PC-3 (cell line): ENCODE data around the gene OR2F2. TPM values are rescaled to one million over a fixed set of nuclear protein-coding genes. Genes with fewer than 3 reads are reported as not detected.

Source experiments
- ATAC-seq: fragments of 200-7000 bp; cut with Tn5 transposase; 2 replicates; pipeline ENCODE4 v1.9.1; 2020; ENCODE audit warnings: mild to moderate bottlenecking, moderate library complexity
- BruUV-seq: library from RNA; stranded (reverse); fragments of 400-500 nt; replicated peaks from 2 replicates; lab custom pipeline; 2021; lab: Mats Ljungman, UMichigan
- CTCF ChIA-PET: fragments of 300-600 bp; sonication (Branson Sonifier 250); formaldehyde crosslinking; loops from one replicate; lab custom pipeline; 2022; ENCODE audit warnings: antibody characterized with exemption; lab: Charles Lee
- POLR2A ChIA-PET: fragments of 300-600 bp; sonication (Branson Sonifier 250); formaldehyde crosslinking; loops from one replicate; lab custom pipeline; 2022; ENCODE audit warnings: antibody characterized with exemption; ENCODE audit not compliant: unreplicated experiment; lab: Charles Lee
- DNase-seq: peaks from one replicate; pipeline ENCODE4 v3.0.0-alpha.2; 2015
- H2AFZ ChIP-seq: fragments of 300-600 bp; sonication (generic); 2 replicates; pipeline ENCODE4 v1.6.0; 2016; ENCODE audit warnings: antibody characterized with exemption, low read length
- H3F3A ChIP-seq: fragments of 300-600 bp; sonication (generic); one replicate; pipeline ENCODE4 v1.6.0; 2017; ENCODE audit warnings: antibody characterized with exemption, low read length, control low read depth, mild to moderate bottlenecking; ENCODE audit not compliant: unreplicated experiment
- H3K27ac ChIP-seq: fragments of 300-600 bp; sonication (generic); 2 replicates; pipeline ENCODE4 v1.5.1; 2016; ENCODE audit warnings: mild to moderate bottlenecking, low read length
- H3K27me3 ChIP-seq: fragments of 300-600 bp; sonication (generic); 2 replicates; pipeline ENCODE4 v1.6.1; 2016; ENCODE audit warnings: low read length, mixed read lengths
- H3K36me3 ChIP-seq: fragments of 300-600 bp; sonication (generic); 2 replicates; pipeline ENCODE4 v1.6.1; 2016; ENCODE audit warnings: low read depth, mixed run types, low read length, mixed read lengths
- H3K4me1 ChIP-seq: fragments of 300-600 bp; sonication (generic); 2 replicates; pipeline ENCODE4 v1.5.1; 2016; ENCODE audit warnings: low read length; ENCODE audit not compliant: insufficient read depth
- H3K4me2 ChIP-seq: fragments of 300-600 bp; sonication (generic); 2 replicates; pipeline ENCODE4 v1.6.0; 2016; ENCODE audit warnings: low read length
- H3K4me3 ChIP-seq: fragments of 300-600 bp; sonication (generic); 2 replicates; pipeline ENCODE4 v1.5.1; 2016; ENCODE audit warnings: mild to moderate bottlenecking, low read length, mixed read lengths
- H3K79me2 ChIP-seq: fragments of 300-600 bp; sonication (generic); 2 replicates; pipeline ENCODE4 v1.6.1; 2017; ENCODE audit warnings: low read length, mixed read lengths
- H3K9ac ChIP-seq: fragments of 300-600 bp; sonication (generic); 2 replicates; pipeline ENCODE4 v1.6.0; 2016; ENCODE audit warnings: mild to moderate bottlenecking, low read length
- H3K9me2 ChIP-seq: fragments of 300-600 bp; sonication (generic); replicated peaks from 2 replicates; pipeline ENCODE4 v1.6.1; 2016; ENCODE audit warnings: mixed run types, low read length, mixed read lengths
- H3K9me3 ChIP-seq: fragments of 300-600 bp; sonication (generic); 2 replicates; pipeline ENCODE4 v1.6.1; 2016; ENCODE audit warnings: low read length, mixed read lengths
- H4K20me1 ChIP-seq: fragments of 300-600 bp; sonication (generic); 2 replicates; pipeline ENCODE4 v1.6.1; 2016; ENCODE audit warnings: low read length, mixed read lengths
- CTCF ChIP-seq: fragments of 300-600 bp; sonication (generic); conservative IDR thresholded peaks from 2 replicates; pipeline ENCODE4 v1.5.1; 2017; ENCODE audit warnings: antibody characterized with exemption, low read depth, mild to moderate bottlenecking, low read length
- EZH2 ChIP-seq: fragments of 300-600 bp; sonication (generic); IDR thresholded peaks from one replicate; pipeline ENCODE4 v1.6.1; 2017; ENCODE audit warnings: antibody characterized with exemption, mild to moderate bottlenecking, low read length; ENCODE audit not compliant: unreplicated experiment
- EZH2phosphoT487 ChIP-seq: fragments of 300-600 bp; sonication (generic); IDR thresholded peaks from 2 replicates; pipeline ENCODE4 v1.6.1; 2018; ENCODE audit warnings: mild to moderate bottlenecking, antibody characterized with exemption, low read length, borderline replicate concordance
- intact Hi-C: fragments of 100-400 bp; cut with micrococcal nuclease; formaldehyde crosslinking; loops from 2 replicates; pipeline ENCODE4 v1.9.0; 2023
- total RNA-seq: library from RNA; depleted of rRNA; stranded (reverse); fragments of >200 nt; gene quantifications from 2 replicates; pipeline ENCODE4 v1.2.3, GENCODE V29; 2014

Gene OR2F2
- total RNA-seq, 1 experiment from 2014 or later, result not detected

DNA sequence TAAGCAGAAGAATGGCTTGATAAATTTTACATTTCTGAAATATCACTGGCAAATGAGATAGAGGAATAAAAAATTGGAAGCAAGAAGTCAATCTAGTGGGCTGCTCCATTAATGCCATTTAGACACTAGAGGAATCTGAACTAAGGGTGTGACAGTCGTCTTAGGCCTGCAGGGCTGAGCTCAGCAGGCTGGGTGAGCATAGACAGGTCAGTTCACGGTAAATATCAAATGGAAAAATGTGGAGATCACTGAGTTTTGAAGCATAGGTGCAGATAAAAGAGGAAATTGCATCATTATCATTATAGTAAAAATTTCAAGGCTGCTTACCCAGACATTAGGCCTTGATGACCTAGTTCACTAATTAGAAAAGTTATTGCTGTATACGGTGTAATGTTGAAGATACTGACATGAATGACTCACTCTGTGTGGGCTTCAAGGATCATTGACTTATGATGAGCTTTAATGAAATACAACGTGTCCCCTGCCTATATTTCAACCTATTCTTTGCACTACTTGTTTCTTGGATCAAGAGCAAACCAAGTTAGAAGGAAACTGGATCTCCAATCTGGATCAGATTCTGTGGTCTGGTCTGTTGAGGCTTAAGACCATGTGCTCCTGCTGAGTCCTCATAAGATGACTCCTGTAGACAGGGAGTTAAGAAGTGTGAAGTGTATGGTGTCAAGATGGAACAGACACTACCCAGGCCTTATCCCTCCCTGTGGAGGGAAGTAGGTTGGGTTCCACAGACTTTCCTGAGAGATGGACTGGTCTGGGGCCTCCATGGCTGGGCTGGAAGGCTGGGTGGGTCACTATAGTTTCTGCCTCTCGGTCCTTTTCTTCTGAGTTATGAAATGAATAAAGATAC is 3.6 kb downstream of the OR2F2 start:
- ChIA-PET CTCF (no interaction called here), POLR2A (no interaction called here)
- no peak overlapping the region for H3K4me3 ChIP-seq
- DNase-seq (no peak), ATAC-seq (no peak)
- H2AFZ ChIP-seq, result no peak overlapping the region
- no peaks in the 10 kb centered on the region for H3K4me1 ChIP-seq
- BruUV-seq, result no TSS peak
- no peak overlapping the region for H3K27ac ChIP-seq
- no peaks in the 10 kb centered on the region for H3F3A ChIP-seq
- no peaks in the 10 kb centered on the region for H3K36me3 ChIP-seq
- H3K27me3 ChIP-seq, result no peaks in the 10 kb centered on the region
- no peak overlapping the region for H3K4me2 ChIP-seq
- H3K9ac ChIP-seq, result no peak overlapping the region
- H3K79me2 ChIP-seq, result no peaks in the 10 kb centered on the region
- no peaks in the 10 kb centered on the region for H3K9me2 ChIP-seq
- no peaks in the 10 kb centered on the region for H4K20me1 ChIP-seq
- H3K9me3 ChIP-seq, result no peaks in the 10 kb centered on the region
- intact Hi-C loops, result no loop called here
- TF ChIP-seq CTCF (no peak), EZH2 (no peak)

DNA sequence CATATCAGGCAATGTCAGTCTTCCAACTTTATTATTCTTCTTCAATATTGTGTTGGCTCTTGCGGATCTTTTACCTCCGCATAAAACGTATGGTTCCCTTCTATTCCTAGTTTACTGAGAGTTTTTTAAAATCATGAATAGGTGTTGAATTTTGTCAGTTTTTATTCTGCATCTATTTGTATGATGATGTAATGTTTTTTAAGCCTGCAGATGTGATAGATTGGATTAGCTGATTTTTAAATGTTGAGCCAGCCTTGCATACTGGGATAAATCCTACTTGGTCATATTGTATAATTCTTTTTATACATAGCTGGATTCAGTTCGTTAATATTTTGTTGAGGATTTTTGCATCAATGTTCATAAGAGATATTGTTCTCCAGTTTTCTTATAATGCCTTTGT is 10.4 kb downstream of the OR2F2 start:
- no TSS peak for BruUV-seq
- Histone ChIP-seq H2AFZ (no peak overlapping the region), H3F3A (no peaks in the 10 kb centered on the region), H3K9me3 (no peaks in the 10 kb centered on the region), H3K27me3 (no peaks in the 10 kb centered on the region), H3K4me2 (no peak overlapping the region), H3K4me3 (no peak overlapping the region), H3K36me3 (no peaks in the 10 kb centered on the region), H4K20me1 (no peaks in the 10 kb centered on the region), H3K79me2 (no peaks in the 10 kb centered on the region), H3K9me2 (no peaks in the 10 kb centered on the region), H3K9ac (no peak overlapping the region), H3K27ac (no peak overlapping the region), H3K4me1 (no peaks in the 10 kb centered on the region)
- ChIA-PET CTCF (no interaction called here), POLR2A (no interaction called here)
- intact Hi-C loops, result no loop called here
- TF ChIP-seq CTCF (no peak), EZH2phosphoT487 (no peak), EZH2 (no peak)
- DNase-seq, result no peak
- ATAC-seq, result no peak

- POLR2A ChIA-PET, result interaction anchor here (0.6 kb wide), 1 partner anchor 10 kb away, joined by 3 read pairs; no protein-coding TSS in a partner anchor
- DNase-seq (no peak), ATAC-seq (no peak)
- TF ChIP-seq EZH2phosphoT487 (no peak), EZH2 (no peak), CTCF (no peak)
- no TSS peak for BruUV-seq
- Histone ChIP-seq H4K20me1 (no peaks in the 10 kb centered on the region), H3K36me3 (no peaks in the 10 kb centered on the region), H3K9ac (no peak overlapping the region), H3F3A (no peaks in the 10 kb centered on the region), H3K4me1 (no peaks in the 10 kb centered on the region), H3K9me3 (no peaks in the 10 kb centered on the region), H3K27ac (no peak overlapping the region), H3K79me2 (no peaks in the 10 kb centered on the region), H3K27me3 (no peaks in the 10 kb centered on the region), H3K9me2 (no peaks in the 10 kb centered on the region), H2AFZ (no peak overlapping the region), H3K4me3 (no peak overlapping the region), H3K4me2 (no peak overlapping the region)
- CTCF ChIA-PET, result no interaction called here
- intact Hi-C loops, result no loop called here
Measured at GRCh38 chr7:143947111-143947510, 12.1 kb downstream of the OR2F2 start.
